SIG-M5 (cell line): Measurements from ENCODE around the gene VAMP1.

ENCODE experiments used
- DNase-seq: peaks from one replicate; lab custom pipeline; 2025; lab: John Stamatoyannopoulos, UW

The VAMP1 gene

DNA sequence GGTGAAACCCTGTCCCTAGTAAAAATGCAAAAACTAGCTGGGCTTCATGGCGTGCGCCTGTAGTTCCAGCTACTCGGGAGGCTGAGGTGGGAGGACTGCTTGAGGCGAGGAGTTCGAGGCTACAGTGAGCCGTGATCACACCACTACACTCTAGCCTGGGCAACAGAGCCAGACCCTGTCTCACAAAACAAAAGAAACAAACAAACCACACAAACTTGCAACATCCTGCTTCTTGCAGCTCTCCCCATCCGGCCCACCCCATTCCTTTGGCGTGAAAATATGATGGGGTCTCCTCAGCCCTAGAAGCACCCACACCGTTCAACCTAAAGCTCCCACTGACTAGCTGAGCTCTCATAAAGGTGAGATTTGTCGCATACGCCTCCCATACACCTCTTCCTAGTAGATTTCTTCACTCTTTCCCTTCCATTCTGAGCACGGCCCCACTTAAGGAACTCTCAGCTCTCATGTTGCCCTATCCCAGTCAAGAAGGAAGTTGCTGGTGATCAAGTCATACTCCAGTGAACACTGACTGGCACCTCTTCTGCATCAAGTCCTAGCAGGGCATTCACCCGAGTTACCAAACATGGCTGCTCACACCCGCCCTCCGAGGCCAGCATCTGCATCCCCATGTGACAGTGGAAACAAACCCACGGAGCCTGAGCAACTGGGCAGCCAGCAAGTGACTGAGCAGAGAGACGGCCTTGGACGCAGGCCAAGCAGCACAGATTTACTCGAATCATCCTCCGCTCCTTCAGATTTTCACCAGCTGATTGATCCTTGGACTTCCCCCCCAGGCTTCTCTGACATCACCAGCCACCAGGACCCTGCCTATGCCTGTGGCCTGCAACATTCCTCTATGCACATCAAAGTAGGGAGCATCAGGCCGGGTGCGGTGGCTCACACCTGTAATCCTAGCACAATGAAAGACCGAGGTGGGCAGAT is 44.6 kb downstream of the VAMP1 start:
- DNase-seq, result no peak

DNA sequence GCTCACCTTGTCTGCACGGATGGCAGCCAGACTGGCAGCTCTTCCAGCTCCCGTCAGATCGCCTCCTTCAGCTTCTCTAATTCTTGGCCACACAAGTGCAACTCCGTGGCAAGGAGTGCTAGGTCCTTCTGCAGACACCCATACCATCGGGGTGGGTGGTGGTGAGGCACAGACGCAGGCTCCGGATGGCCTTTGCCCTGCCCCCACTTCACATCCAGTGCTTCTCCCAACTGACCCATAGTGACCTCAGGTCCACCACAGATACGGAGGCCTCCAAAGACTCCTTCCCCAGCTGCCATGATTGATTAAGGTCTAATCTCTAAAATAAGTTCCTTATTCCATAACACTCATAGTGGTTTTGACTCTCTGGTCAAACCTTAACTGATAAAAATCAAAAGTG is 45.6 kb downstream of the VAMP1 start:
- no peak for DNase-seq

DNA sequence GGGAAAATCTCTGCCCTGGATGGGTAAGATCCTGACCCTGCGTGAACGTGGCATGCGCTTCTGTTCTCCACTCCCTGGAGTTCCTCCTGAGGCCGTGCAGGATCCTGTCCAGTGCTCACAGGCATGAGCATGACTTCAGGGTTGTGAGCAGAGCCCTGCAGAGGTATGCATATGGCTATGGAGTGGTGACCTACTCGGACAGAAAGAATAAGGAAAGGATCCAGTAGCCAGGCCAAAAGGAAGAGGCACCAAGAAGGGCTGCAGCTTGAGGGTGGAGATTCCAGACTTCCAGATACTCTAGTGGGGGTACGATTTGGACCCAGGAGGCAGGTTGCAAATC is 46.5 kb downstream of the VAMP1 start:
- DNase-seq, result no peak

DNA sequence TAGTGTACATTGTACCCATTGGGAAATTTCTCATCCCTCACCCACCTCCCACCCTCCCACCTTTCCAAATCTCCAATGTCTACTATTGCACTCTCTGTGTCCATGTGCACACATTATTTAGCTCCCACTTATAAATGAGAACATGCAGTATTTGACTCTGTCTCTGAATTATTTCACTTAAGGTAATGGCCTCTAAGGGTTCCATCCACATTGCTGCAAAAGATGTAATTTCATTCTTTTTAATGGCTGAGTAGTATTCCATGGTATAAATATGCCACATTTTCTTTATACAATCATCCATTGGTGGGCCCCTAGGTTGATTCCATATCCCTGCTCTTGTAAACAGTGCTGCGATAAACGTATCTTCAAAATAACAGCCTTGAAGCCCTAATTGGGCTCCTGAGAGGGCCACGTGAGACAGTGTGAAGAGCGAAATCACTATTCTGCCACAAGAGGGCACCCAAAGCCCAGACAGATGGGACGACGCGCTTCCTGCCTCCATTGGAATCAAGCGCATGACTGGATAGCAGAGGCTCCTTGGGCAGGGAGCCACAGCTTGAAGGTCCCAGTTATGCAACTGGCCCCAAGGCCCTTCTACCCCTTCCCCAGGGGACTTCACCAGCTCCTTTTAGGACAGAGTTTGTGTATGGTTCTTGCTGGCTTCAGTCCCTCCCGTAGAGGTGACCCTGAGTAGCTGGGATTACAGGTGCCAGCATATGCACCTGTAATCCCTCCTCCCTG is 47.0 kb downstream of the VAMP1 start:
- DNase-seq, result peak; percentile 74

DNA sequence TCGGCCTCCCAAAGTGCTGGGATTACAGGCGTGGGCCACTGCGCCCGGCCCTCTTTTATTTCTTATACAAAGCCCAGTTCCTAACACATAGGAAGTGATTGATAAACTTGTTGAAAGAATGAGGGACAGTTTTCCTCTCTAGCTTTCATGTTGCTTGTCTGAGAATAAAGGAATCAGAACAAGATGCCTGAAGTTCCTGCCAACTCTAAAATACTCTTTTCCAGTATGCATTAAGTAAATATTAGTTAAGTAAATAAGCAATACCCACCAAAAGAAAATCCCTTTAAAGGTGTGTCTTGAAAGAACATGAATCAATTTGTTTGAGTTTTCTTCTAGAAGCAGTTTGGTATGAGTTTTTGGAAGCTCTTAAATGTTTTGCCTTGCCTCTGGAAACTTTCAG is 50.1 kb downstream of the VAMP1 start:
- no peak for DNase-seq

DNA sequence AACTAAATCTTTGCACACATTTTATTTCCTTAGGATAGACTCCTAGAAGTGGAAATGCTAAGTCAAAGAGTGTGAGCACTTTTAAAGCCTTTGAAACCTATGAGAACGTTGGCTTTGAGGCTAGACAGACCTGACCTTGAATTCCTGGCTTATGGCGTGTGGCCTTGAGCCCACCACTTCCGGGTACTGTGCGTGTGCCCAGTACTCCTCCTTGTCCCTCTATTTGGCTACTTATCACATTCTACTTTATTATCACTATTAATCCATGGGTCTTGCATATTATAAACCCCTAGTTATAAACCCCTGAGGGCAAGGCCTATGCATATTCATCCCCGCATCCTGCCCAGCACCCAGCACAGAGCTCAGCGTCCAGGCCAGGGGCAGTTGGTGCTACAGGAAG is 51.7 kb downstream of the VAMP1 start:
- no peak for DNase-seq

DNA sequence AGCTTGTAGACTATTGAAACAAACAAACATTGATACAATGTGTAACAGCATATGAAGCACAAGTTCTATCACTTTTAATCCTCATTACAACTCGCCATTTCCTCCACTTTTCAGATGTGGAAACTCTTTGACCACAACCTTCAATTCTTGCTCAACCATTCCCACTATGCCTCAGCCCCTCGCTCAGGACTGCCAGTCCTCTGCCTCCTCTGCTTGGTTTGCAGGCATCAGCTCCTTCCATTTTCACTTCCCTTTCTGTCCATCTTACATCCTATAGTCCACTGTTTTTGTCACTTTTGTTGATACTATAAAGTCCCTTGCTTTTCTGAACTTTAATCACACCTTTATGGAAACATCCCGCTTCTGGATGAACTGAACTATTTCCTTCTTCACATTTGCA is 53.9 kb downstream of the VAMP1 start:
- peak; percentile 92 for DNase-seq
